ENCODE data around the gene GLS2. TPM values are rescaled to one million over a fixed set of nuclear protein-coding genes. Genes with fewer than 3 reads are reported as not detected.
"Not testable (repeated sequence)": the region's sequence is repeated elsewhere in the genome, so short reads cannot be mapped to it uniquely, and the experiment has no call there.

The GLS2 gene
- total and polyA plus RNA-seq, 2 donors from 2014 or later: 2.5 to 5.6 TPM

DNA sequence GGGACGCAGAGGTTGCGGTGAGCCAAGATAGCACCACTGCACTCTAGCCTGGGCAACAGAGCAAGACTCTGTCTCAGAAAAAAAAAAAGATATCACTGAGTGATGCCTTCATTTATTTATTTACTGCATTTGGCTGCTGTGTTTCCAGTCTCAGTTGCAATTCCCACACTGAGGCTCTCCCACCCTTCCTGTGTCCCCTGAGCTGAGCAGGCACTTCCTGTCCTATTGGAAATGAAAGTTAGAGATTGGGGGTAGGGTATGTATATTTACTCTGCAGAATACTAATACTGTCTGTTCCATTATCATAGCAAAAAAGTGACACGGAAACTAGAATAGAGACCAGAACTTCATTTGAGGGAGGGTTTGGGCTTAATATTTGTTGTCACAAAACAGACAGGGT lies 32.1 kb upstream of the GLS2 start:
- DNase-seq (peak in 1 of 5 donors; percentile 65), FAIRE-seq (no peak)
- peak overlapping the region in 2 of 3 donors; percentile 79 to 86 for H3K4me3 ChIP-seq (ENCODE audit: low read length in 3 of 3)
- H3K9ac ChIP-seq (ENCODE audit: low read length in 3 of 3): no peak overlapping the region
- no peaks in the 10 kb centered on the region for H3K9me3 ChIP-seq (ENCODE audit: control insufficient read depth in 2 of 3, insufficient read depth in 1 of 3, low read length in 3 of 3)
- intact Hi-C loops (cut with DNase I): no loop called here
- H3K27me3 ChIP-seq (ENCODE audit: control insufficient read depth, insufficient read depth, low read length): no peaks in the 10 kb centered on the region
- peaks cover 4 to 7% (median 6%) of the 10 kb centered on the region in 3 donors for H3K4me1 ChIP-seq (ENCODE audit: control insufficient read depth in 2 of 3, insufficient read depth in 2 of 3, low read depth in 1 of 3, low read length in 3 of 3)
- no peaks in the 10 kb centered on the region for H3K36me3 ChIP-seq (ENCODE audit: control insufficient read depth in 2 of 3, insufficient read depth in 3 of 3, low read length in 3 of 3)
- TF ChIP-seq, protein P1, sequence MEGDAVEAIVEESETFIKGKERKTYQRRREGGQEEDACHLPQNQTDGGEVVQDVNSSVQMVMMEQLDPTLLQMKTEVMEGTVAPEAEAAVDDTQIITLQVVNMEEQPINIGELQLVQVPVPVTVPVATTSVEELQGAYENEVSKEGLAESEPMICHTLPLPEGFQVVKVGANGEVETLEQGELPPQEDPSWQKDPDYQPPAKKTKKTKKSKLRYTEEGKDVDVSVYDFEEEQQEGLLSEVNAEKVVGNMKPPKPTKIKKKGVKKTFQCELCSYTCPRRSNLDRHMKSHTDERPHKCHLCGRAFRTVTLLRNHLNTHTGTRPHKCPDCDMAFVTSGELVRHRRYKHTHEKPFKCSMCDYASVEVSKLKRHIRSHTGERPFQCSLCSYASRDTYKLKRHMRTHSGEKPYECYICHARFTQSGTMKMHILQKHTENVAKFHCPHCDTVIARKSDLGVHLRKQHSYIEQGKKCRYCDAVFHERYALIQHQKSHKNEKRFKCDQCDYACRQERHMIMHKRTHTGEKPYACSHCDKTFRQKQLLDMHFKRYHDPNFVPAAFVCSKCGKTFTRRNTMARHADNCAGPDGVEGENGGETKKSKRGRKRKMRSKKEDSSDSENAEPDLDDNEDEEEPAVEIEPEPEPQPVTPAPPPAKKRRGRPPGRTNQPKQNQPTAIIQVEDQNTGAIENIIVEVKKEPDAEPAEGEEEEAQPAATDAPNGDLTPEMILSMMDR (IDR thresholded peaks at IDR 0.05; ENCODE audit: borderline replicate concordance, extremely low read depth, insufficient read depth): no peak
- peak overlapping the region in 1 of 2 donors; percentile 94 for H3K27ac ChIP-seq (ENCODE audit: low read depth in 2 of 2, low read length in 2 of 2)

DNA sequence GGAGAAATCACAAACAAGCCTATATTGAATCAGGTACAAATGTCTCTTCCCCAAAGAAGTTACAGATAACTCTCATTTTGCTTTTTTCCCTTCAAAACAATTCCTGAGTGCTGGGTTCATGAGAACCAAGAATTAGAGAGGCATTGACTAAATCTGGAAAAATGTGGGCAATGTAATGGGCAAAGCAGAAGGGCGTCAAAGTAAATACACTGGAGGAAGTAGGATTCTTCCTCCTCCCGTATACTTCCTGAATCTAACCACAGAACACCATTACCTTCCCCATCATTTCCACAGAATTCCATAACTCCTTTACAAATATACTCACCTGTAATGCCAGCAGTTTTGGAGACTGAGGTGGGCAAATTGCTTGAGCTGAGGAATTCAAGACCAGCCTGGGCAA lies 30.6 kb upstream of the GLS2 start:
- intact Hi-C loops (cut with DNase I): no loop called here
- Histone ChIP-seq H3K9ac (ENCODE audit: low read length in 3 of 3) (no peak overlapping the region), H3K27me3 (ENCODE audit: control insufficient read depth, insufficient read depth, low read length) (no peaks in the 10 kb centered on the region), H3K4me1 (ENCODE audit: control insufficient read depth in 2 of 3, insufficient read depth in 2 of 3, low read depth in 1 of 3, low read length in 3 of 3) (peaks cover 4 to 7% (median 6%) of the 10 kb centered on the region in 3 donors), H3K27ac (ENCODE audit: low read depth in 2 of 2, low read length in 2 of 2) (no peak overlapping the region), H3K36me3 (ENCODE audit: control insufficient read depth in 2 of 3, insufficient read depth in 3 of 3, low read length in 3 of 3) (no peaks in the 10 kb centered on the region), H3K4me3 (ENCODE audit: low read length in 3 of 3) (no peak overlapping the region), H3K9me3 (ENCODE audit: control insufficient read depth in 2 of 3, insufficient read depth in 1 of 3, low read length in 3 of 3) (no peaks in the 10 kb centered on the region)
- no peak for DNase-seq
- no peak for FAIRE-seq
- TF ChIP-seq, protein P1 (IDR thresholded peaks at IDR 0.05; ENCODE audit: borderline replicate concordance, extremely low read depth, insufficient read depth): no peak

DNA sequence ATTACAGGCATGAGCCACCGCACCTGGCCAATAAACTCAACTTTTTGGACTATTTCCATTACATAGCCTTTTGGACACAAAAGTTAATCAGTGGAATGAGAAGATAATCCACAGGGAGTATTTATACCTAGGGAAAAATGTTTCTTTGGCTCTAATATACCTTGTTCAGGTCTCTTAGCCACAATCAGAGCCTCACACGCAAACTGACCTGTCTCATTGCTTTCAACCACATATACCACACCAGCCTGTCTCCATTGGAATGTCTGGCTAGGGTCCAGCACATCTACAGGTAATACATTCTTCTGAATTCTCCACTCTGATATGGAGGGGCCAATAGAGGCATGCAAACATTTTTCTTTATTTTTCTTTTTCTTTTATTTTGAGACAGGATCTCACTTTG lies 29.9 kb upstream of the GLS2 start:
- no peaks in the 10 kb centered on the region for H3K9me3 ChIP-seq (ENCODE audit: control insufficient read depth in 2 of 3, insufficient read depth in 1 of 3, low read length in 3 of 3)
- H3K27ac ChIP-seq (ENCODE audit: low read depth in 2 of 2, low read length in 2 of 2): no peak overlapping the region
- intact Hi-C loops (cut with DNase I): no loop called here
- TF ChIP-seq, protein P1 (IDR thresholded peaks at IDR 0.05; ENCODE audit: borderline replicate concordance, extremely low read depth, insufficient read depth): no peak
- no peaks in the 10 kb centered on the region for H3K27me3 ChIP-seq (ENCODE audit: control insufficient read depth, insufficient read depth, low read length)
- peaks cover 0 to 3% (median 3%) of the 10 kb centered on the region in 3 donors for H3K4me1 ChIP-seq (ENCODE audit: control insufficient read depth in 2 of 3, insufficient read depth in 2 of 3, low read depth in 1 of 3, low read length in 3 of 3)
- FAIRE-seq (no peak), DNase-seq (no peak)
- H3K4me3 ChIP-seq (ENCODE audit: low read length in 3 of 3): no peak overlapping the region
- H3K9ac ChIP-seq (ENCODE audit: low read length in 3 of 3): no peak overlapping the region
- H3K36me3 ChIP-seq (ENCODE audit: control insufficient read depth in 2 of 3, insufficient read depth in 3 of 3, low read length in 3 of 3): no peaks in the 10 kb centered on the region

DNA sequence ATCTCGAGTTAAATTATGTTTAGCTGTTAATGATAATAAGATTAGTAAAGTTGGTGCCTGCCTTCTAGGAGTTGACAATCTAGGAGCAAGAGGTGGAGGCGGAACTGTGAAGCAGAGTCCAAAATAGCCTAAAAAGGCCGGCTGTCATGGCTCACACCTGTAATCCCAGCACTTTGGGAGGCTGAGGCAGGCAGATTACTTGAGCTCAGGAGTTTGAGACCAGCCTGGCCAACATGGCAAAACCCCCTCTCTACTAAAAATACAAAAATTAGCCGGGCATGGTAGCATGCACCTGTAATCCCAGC lies 26.0 kb upstream of the GLS2 start:
- H3K9me3 ChIP-seq (ENCODE audit: control insufficient read depth in 2 of 3, insufficient read depth in 1 of 3, low read length in 3 of 3); H3K4me3 ChIP-seq (ENCODE audit: low read length in 3 of 3); H3K9ac ChIP-seq (ENCODE audit: low read length in 3 of 3); H3K4me1 ChIP-seq (ENCODE audit: control insufficient read depth in 2 of 3, insufficient read depth in 2 of 3, low read depth in 1 of 3, low read length in 3 of 3); H3K27me3 ChIP-seq (ENCODE audit: control insufficient read depth, insufficient read depth, low read length); DNase-seq; H3K36me3 ChIP-seq (ENCODE audit: control insufficient read depth in 2 of 3, insufficient read depth in 3 of 3, low read length in 3 of 3); FAIRE-seq; H3K27ac ChIP-seq (ENCODE audit: low read depth in 2 of 2, low read length in 2 of 2): not testable (repeated sequence)
- intact Hi-C loops (cut with DNase I): loop anchor here (5.0 kb wide), 1 partner anchor 53 kb away; no protein-coding TSS in a partner anchor

Data from kidney (tissue), 14 donors.